Breast epithelium (tissue), 3 donors: ENCODE results near the gene CACNA1E.

Experiments
- CTCF ChIP-seq, 3 donors: fragments of 450-650 bp; IDR thresholded peaks; one replicate each; pipeline ENCODE4 v1.5.1; 2016 to 2017; ENCODE audit warnings: antibody characterized with exemption in 3 of 3, mild to moderate bottlenecking in 3 of 3, moderate library complexity in 3 of 3
- POLR2A ChIP-seq: fragments of 450-650 bp; IDR thresholded peaks from one replicate; pipeline ENCODE4 v1.6.1; 2016; ENCODE audit warnings: antibody characterized with exemption, mild to moderate bottlenecking, moderate library complexity
- POLR2AphosphoS5 ChIP-seq, 3 donors: sonication (generic); formaldehyde crosslinking; IDR thresholded peaks; one replicate each; pipeline ENCODE4 v1.6.1; 2017; ENCODE audit warnings: antibody characterized with exemption in 3 of 3

- TF ChIP-seq CTCF (IDR thresholded peaks at IDR 0.05) (no peak), POLR2AphosphoS5 (IDR thresholded peaks at IDR 0.05) (no peak), POLR2A (no peak)
These were observed 201.9 kb downstream of the CACNA1E start for GRCh38 chr1:181685211-181685610.
